GM21529 (cell line): ENCODE results near the gene PLCXD1.
"Not testable (repeated sequence)": the region's sequence is repeated elsewhere in the genome, so short reads cannot be mapped to it uniquely, and the experiment has no call there.

Experiments used
- ATAC-seq: cut with Tn5 transposase; IDR thresholded peaks from one replicate; pipeline ENCODE4 v1.9.1; 2021; ENCODE audit not compliant: unreplicated experiment

Gene PLCXD1, protein sequence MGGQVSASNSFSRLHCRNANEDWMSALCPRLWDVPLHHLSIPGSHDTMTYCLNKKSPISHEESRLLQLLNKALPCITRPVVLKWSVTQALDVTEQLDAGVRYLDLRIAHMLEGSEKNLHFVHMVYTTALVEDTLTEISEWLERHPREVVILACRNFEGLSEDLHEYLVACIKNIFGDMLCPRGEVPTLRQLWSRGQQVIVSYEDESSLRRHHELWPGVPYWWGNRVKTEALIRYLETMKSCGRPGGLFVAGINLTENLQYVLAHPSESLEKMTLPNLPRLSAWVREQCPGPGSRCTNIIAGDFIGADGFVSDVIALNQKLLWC

DNA sequence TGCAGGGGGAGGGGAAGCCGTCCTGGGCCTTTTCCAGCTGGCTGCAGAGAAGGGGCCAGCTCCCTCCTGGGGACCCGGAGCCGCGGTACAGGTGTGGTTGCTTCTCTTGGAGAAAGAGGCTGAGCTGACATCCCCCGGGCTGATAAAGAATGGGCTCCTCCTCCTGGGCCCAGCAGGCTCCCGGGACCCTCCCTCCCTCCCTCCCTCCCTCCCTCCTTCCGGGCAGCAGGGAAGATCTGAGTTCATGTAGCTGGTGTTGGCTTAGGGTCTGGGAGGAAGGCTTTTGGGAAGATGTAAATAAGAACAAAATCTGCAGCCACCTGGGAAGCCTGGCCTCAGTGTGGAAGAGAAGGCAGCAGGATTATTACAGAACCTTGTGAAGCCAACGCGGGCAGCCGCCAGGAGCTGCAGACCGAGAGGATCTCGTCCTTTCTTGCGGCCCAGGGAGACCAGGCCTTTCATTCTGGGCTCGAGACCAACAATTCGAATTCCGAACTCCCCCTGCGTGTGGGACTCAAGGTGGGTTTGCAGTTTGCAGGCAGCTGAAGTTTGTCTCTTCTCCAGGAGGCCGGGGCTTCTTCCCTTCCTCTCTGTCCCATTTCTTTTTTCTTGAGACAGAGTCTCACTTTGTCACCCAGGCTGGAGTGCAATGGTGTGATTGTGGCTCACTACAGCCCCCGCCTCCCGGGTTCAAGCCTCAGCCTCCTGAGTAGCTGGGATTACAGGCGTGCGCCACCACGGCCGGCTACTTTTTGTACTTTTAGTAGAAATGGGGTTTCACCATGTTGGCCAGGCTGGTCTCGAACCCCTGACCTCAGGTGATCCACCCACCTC, at the start of gene PLCXD1:
PLCXD1 (plus strand) TSS at position 216 of the 834 bp plus-strand sequence. CDS start 2,807 bp downstream, outside the sequence.
- peak; percentile 18 for ATAC-seq

DNA sequence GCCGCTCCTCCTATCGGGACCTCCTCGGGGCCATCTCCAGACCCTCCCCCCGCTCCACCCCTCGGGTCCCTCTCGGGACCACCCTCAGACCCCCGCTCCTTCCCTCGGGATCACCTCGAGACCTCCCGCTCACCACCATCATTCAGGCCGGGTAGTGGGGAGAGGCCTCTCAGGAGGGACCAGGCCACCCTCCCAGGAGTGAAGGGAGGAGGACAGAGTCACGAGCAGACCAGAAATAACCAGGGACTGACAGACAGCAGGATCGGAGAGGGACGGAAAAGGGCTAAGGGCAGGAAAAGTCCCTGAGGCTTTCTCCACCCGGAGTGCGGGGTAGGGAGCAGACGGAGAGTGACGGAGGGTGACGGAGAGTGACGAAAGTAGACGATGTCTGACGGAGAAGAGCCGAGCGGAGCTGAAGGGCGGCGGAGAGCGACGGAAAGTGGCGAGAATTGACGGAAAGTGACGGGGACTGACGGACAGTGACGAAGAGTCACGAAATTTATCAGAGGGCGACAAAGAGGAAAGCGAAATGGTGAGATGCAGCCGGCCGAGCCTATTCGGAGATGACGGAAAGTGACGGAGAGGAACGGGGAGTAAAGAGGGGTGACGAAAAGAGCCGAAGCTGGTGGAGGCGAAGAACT, 49.4 kb upstream of the PLCXD1 start:
- ATAC-seq: peak; percentile 81

DNA sequence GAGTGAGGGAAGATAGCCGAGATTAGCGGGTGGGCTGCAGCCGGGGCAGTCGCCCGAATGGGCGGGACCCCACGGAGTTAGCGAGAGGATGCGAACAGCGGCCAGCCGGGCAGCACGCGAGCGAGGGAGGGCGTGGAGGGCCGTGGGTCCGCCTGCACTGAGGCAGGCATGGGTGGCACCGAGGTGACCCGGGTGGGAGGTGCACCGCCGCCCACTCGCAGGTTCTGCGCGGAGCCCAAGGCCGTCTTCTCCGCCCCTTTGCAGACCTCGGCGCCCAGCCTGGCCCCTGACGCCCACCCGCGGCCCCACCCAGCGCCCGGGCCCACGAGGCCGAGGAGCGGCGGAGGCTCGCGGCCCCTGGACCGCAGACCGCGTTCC, 48.9 kb upstream of the PLCXD1 start:
- ATAC-seq: peak; percentile 25

DNA sequence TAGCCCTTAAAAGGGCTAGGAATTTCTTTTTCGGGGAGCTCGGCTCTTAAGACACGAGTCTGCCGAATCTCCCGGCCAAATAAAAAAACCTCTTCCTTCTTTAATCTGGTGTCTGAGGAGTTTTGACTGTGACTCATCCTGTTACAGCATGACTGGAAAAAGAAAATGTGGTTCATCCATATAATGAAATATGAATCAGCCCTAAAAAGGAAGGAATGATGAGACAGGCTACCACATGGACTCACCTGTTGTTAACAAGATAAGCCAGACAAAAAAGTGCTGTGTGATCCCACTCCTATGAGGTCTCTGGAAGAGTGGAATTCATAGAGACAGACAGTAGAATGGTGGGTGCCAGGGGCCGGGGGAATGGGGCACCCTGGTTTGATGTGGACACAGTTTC, 45.0 kb upstream of the PLCXD1 start:
- not testable (repeated sequence) for ATAC-seq

DNA sequence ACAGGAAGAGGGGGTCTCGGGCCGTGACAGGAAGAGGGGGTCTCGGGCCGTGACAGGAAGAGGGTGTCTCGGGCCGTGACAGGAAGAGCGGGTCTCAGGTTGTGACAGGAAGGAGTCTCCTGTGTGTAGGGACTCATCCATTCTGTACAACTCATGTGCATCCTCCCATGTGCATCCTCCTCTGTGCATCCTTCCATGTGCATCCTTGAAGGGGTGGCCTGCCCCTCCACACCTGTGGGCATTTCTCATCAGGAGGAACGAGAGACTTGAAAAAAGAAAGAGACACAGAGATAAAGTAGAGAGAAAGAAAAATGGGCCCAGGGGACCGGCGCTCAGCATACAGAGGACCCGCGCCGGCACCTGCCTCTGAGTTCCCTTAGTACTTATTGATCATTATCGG, 30.2 kb upstream of the PLCXD1 start:
- no peak for ATAC-seq

DNA sequence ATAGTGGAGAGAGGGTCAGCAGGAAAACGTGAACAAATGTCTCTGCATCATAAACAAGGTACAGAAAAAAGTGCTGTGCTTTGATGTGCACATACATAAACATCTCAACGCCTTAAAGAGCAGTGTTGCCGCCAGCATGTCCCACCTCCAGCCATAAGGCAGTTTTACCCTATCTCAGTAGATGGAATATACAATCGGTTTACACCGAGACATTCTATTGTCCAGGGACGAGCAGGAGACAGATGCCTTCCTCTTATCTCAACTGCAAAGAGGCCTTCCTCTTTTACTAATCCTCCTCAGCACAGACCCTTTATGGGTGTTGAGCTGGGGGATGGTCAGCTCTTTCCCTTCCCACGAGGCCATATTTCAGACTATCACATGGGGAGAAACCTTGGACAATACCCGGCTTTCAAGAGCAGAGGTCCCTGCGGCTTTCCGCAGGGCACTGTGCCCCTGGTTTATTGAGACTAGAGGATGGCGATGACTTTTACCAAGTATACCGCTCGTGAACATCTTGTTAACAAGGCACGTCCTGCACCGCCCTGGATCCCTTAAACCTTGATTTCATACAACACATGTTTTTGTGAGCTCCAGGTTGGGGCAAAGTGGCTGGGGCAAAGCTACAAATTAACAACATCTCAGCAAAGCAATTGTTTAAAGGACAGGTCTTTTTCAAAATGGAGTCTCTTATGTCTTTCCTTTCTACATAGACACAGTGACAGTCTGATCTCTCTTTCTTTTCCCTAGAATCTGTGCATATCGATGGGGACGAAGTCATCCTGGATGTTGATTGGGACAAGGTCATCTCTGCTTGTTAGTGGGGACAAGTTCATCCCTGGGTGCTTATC, 29.6 kb upstream of the PLCXD1 start:
- not testable (repeated sequence) for ATAC-seq

DNA sequence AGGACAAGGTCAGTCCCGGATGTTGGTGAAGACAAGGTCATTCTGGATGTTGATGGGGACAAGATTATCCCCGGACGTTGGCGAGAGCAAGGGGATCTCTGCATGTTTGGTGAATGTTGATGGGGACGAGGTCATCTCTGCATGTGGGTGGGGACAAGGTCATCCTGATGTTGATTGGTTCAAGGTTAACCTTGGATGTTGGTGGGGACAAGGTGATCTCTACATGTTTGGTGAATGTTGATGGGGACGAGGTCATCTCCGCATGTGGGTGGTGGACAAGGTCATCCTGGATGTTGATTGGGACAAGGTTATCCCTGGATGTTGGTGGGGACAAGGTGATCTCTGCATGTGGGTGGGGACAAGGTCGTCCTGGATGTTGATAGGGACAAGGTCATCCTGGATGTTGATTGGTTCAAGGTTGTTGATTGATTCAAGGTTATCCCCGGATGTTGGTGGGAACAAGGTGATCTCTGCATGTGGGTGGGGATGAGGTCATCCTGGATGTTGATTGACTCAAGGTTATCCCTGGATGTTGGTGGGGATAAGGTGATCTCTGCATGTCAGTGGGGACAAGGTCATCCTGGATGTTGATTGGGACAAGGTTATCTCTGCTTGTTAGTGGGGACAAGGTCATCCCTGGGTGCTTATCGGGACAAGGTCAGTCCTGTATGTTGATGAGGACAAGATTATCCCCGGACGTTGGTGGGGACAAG, 28.8 kb upstream of the PLCXD1 start:
- no peak for ATAC-seq

DNA sequence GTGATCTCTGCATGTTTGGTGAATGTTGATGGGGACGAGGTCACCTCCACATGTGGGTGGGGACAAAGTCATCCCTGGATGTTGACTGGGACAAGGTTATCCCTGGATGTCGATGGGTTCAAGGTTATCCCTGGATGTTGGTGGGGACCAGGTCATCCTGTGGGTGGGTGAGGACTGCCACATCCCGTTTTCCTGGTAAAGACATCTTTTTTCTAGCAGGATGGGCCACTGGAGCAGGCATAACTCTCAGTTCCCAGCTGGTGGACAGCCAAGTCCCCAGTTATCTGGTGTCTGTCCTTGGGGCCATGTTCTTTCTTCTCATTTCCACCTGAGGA, 28.3 kb upstream of the PLCXD1 start:
- ATAC-seq: no peak

DNA sequence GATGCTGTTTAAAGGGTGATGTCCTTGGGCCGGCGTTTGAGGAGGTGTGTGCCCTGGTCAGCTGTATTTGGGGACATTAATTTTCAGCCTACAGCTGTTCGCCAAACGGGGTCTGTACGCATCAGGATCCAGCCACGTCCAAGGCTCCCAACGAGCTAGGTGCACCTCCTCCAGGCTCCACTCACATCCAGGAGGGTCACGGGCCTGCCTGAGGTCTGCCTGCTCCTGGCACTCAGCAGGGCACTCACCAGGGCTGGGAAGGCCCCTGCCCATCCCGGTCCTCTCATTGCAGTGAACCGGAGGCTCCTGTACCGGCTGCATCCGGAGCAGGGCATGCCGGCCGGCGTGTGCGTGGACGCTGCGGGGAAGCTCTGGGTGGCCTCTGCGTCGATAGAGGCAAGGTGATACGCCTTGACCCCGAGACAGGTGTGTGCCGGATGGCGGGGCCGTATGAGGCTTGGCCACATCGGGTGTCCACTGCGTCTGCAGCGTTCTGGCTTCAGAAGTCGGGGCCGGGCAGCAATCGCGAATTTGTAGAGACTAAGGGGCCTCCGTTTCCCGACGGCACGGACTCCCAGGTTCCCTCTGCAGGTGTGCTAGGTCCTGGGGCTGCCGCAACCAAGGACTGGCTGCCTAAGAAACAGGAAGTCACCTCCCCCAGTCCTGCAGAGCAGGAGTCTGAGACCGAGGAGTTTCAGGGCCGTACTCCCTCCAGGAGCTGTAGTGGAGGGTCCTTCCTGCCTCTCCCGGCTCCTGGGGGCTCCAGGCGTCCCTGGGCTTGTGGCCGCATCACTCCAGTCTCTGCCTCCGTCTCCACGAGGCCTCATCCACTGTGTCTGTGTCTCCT, 27.5 kb upstream of the PLCXD1 start:
- no peak for ATAC-seq

DNA sequence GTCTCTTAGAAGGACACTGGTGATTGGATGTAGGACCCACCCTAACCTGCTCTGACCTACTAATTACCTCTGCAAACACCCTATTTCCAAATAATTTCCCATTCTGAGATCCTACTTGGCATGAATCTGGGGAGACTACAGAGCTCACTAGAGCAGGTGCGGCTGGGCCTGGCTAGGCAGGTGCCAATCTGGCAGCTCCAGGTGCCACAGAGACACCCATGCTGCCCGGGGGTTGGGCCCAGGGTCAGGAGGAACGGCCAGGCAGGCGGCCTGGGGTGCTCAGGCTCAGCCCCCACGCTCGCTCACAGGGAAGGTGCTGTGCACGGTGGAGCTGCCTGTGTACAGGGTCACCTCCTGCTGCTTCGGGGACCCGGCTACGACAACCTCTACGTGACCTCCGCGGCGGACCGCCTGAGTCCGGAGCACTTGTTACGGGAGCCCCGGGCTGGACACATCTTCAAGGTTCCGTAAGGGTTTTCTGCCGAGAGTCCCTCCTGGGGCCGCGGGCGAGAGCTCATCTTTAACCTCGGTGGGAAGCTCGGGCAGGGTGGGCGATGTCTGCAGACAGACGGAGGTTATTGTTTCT, 26.5 kb upstream of the PLCXD1 start:
- ATAC-seq: no peak

DNA sequence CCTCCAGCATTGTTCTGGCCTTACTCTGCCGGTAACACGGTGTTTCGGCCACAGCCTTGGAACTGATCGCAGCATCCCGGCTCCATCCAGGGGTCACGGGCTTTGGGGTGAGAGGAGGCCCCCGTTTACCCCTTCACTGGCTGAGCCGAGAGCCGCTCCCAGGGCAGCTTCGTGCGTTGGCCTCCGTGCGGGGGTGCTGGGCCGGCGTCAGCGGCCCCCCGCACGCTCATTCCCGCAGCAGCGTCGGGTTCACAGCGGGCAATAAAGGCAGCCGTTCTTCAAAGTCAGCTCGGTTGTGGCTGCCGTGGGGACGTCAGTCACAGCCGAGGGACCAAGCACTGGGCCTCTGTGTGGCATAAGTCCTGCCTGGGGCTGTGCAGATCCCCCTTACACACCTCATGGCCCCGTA, 25.3 kb upstream of the PLCXD1 start:
- ATAC-seq: no peak

DNA sequence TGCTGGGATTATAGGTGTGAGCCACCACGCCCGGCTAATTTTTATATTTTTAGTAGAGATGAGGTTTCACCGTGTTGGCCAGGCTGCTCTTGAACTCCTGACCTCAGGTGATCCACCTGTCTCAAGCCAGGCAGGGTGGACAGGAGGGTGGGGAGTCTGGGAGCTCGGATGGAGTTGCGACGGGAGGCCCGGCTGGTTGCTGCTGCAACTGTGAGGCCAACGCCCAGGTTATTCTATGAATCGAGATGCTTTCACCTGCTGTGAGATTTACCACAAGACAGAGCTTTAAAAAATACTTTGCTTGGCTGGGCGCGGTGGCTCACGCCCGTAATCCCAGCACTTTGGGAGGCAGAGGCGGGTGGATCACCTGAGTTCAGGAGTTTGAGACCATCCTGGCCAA, 24.1 kb upstream of the PLCXD1 start:
- ATAC-seq: not testable (repeated sequence)

DNA sequence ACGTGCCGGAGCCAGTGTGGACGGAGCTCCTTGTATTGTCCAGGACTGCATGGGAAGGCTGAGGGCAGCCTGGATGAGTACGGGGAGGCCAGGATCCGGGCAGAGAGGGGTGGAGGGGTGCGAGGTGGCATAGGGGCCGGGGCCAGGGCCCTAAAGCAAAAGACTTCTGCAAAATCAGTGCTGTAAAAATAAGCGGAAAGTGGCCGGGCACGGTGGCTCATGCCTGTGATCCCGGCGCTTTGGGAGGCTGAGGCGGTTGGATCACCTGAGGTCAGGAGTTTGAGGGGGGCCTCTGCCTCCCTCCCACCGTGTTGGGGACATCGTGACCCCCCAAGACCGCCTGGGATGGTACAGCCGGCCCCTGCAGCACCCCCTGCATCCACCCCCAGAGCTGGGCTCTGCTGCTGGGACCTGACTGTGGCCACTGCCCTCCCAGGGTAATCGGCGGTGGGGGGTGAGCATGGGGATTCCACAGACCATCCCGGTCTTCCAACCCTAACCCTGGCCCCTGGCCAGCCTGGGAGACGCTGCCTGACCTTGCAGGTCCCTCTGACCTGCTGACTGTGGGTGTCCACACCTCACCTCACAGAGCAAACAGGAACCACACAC, 23.4 kb upstream of the PLCXD1 start:
- no peak for ATAC-seq

DNA sequence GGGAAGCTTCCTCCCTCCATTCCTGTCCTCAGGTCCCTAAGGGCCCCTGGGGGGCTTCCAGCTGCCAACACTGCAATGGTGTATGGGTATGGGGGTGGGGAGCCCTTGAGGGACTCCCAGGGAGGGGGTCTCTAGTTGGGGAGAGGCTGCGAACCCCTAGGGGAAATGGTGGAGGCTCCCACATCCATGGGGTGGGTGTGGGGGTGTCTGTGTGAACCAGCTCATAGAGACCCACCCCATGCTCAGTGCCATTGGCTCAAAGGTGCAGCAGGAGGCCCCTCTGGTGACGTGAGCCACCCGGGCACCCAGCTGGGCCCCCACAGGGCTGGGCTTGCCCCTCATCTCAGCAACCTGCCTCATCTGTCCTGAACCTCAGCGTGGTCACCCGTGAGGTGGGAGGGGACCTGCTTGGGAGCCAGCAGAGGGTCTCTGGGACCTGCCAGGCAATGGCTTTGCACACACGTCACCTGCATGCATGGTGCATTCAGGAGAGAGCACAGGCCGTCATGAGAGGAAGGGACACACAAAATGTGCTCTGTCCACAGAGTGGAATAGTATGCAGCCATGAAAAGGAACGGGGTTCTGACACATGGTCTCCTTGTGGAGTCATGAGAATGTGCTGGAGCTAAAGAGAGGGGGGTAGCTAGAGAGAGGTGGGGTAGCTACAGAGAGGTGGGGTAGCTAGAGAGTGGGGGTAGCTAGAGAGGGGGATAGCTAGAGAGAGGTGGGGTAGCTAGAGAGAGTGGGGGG, 22.7 kb upstream of the PLCXD1 start:
- no peak for ATAC-seq

DNA sequence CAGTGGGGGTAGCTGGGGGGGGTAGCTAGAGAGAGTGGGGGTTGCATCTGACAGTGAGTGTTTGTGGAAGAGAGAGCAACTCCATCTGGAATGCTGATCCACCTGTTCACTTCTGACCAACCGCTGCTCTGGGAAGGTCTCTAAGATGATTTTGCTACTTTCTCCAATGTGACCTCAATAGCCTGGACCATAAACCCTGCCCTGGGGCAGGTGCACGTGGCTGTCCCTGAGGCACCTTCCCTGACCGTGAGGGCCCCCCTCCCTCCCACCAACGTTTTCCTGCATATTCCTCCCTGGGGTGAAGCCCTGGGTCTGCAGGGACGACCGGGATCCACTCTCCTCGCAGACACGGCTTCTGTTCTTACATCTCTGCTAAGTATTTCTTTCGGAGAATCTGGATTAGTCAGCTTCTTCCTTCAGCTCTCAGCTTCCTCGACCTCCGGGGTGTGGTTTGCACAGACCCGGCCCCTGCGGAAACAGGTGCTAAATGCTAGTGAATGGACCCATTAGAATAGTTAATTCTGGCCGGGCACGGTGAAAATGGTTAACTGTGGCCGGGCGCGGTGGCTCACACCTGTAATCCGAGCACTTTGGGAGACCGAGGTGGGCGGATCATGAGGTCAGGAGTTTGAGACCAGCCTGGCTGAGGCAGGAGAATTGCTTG, 21.4 kb upstream of the PLCXD1 start:
- ATAC-seq: no peak

DNA sequence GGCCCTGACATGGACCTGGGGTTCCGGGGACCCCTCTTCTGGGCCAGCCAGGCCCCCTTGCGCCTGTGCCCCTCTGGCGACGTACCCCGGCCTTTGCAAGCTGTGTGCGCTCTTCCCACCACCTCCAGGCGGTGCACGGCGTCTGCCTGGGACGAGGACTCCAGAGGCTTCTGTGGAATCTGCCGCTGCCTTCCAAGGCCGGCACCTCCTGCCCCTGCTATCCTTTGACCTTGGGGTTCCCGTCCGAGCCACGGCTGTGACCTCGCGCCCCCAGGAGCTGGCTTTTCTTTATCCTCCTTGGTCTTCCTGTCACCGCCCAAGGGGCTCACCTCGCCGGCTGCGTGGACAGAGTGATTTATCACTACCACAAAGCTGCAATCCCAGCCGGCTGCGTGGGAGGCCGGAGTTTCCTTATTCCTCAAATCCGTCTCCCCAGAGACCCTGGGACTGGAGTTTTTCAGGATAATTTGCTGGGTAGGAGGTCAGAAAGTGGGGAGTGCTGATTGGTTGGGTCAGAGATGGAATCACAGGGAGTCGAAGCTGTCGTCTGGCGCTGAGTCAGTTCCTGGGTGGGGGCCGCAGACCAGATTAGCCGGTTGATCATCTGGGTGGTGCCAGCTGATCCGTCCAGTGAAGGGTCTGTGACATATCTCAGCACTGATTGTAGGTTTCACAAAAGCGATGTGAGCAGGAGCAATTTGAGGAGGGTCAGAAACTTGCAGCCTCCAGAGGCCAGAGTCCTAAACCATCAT, 19.8 kb upstream of the PLCXD1 start:
- ATAC-seq: no peak

DNA sequence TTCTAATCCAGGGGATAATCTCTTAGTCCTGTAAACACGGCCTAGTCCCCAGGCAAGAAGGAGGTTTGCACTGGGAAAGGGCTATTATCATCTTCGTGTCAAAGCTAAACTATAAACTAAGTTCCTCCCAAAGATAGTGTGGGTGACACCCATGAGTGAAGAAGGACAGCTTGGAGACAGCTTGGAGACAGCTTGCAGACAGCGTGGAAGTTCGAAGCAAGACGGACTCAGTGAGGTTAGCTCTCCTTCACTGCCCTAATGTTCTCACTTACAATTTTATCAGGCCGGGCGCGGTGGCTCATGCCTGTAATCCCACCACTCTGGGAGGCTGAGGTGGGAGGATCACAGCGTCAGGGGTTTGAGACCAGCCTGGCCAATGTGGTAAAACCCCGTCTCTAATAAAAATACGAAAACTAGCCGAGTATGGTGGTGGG, 19.2 kb upstream of the PLCXD1 start:
- ATAC-seq: no peak
